Right atrium auricular region (tissue), 2 donors: ENCODE measurements around the gene TAP1. TPM values are rescaled to one million over a fixed set of nuclear protein-coding genes. Genes with fewer than 3 reads are reported as not detected.
"Not testable (repeated sequence)": the region's sequence is repeated elsewhere in the genome, so short reads cannot be mapped to it uniquely, and the experiment has no call there.

Experiments
- DNase-seq: peaks from one replicate; pipeline ENCODE4 v3.0.0-alpha.2; 2019; ENCODE audit warnings: low spot score
- H3K27ac ChIP-seq, 2 donors: fragments of 200-600 bp; sonication (generic); 1 replicate in 1 of 2; 2 replicates in 1 of 2; pipeline ENCODE4 v1.5.1; 2016 to 2019
- H3K27me3 ChIP-seq, 2 donors: fragments of 200-600 bp; sonication (generic); one replicate each; pipeline versions ENCODE4 v1.5.1 to v1.6.0; 2017 to 2019
- H3K36me3 ChIP-seq: fragments of 200-600 bp; sonication (generic); one replicate; pipeline ENCODE4 v1.5.1; 2016
- H3K4me1 ChIP-seq, 2 donors: fragments of 200-600 bp; sonication (generic); one replicate each; pipeline versions ENCODE4 v1.5.1 to v1.6.0; 2017 to 2019
- H3K4me3 ChIP-seq, 2 donors: fragments of 200-600 bp; sonication (generic); 1 replicate in 1 of 2; 2 replicates in 1 of 2; pipeline ENCODE4 v1.5.1; 2017 to 2019; ENCODE audit warnings: mild to moderate bottlenecking in 1 of 2, moderate library complexity in 1 of 2
- H3K9me3 ChIP-seq, 2 donors: fragments of 200-600 bp; sonication (generic); one replicate each; pipeline ENCODE4 v1.5.1; 2019
- total RNA-seq, 2 donors: library from RNA; depleted of rRNA; stranded (reverse); fragments of >200 nt; gene quantifications; one replicate each; pipeline ENCODE4 v1.1.0, GENCODE V29; 2016
- TF ChIP-seq, protein P1 (sequence below), 2 donors: fragments of 200-600 bp; sonication (generic); IDR thresholded peaks; one replicate each; pipeline ENCODE4 v1.5.1; 2019; ENCODE audit warnings: antibody characterized with exemption in 2 of 2

The TAP1 gene
- total RNA-seq, 2 donors from 2014 or later: 11.9 to 26.5 TPM

- H3K4me3 ChIP-seq: no peak overlapping the region
- no peak overlapping the region for H3K27ac ChIP-seq
- TF ChIP-seq, protein P1, sequence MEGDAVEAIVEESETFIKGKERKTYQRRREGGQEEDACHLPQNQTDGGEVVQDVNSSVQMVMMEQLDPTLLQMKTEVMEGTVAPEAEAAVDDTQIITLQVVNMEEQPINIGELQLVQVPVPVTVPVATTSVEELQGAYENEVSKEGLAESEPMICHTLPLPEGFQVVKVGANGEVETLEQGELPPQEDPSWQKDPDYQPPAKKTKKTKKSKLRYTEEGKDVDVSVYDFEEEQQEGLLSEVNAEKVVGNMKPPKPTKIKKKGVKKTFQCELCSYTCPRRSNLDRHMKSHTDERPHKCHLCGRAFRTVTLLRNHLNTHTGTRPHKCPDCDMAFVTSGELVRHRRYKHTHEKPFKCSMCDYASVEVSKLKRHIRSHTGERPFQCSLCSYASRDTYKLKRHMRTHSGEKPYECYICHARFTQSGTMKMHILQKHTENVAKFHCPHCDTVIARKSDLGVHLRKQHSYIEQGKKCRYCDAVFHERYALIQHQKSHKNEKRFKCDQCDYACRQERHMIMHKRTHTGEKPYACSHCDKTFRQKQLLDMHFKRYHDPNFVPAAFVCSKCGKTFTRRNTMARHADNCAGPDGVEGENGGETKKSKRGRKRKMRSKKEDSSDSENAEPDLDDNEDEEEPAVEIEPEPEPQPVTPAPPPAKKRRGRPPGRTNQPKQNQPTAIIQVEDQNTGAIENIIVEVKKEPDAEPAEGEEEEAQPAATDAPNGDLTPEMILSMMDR (IDR thresholded peaks at IDR 0.05): no peak
- peaks cover 0 to 12% of the 10 kb centered on the region in 2 donors for H3K4me1 ChIP-seq
- H3K27me3 ChIP-seq: no peaks in the 10 kb centered on the region
- DNase-seq: peak; percentile 81
- H3K36me3 ChIP-seq: no peaks in the 10 kb centered on the region
- no peaks in the 10 kb centered on the region for H3K9me3 ChIP-seq
Observed at GRCh38 chr6:32883789-32884188, 30.3 kb upstream of the TAP1 start.

DNA sequence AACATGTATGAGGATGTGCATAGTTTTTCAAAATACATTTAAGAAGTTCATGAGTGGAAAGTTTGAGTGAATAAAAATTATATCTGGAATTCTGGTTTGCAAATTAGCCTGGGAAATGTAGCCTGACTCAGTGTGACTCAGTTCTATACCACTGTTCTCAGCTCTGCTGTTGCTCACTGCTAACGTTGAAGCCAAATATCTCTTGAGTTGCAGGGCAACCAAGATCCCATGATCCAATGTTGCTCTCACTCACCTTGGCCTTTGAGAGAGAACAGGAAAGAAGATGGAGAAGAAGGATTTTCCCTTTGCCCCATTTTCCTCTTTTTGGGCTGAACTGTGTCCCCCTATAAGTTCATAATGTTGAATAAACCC, 29.4 kb upstream of the TAP1 start:
- Histone ChIP-seq H3K9me3 (no peaks in the 10 kb centered on the region), H3K4me1 (peaks cover 0 to 12% of the 10 kb centered on the region in 2 donors), H3K4me3 (no peak overlapping the region), H3K27me3 (no peaks in the 10 kb centered on the region), H3K27ac (no peak overlapping the region), H3K36me3 (no peaks in the 10 kb centered on the region)
- TF ChIP-seq, protein P1 (IDR thresholded peaks at IDR 0.05): no peak
- no peak for DNase-seq

GRCh38 chr6:32880962-32881361, 27.5 kb upstream of the TAP1 start:
- not testable (repeated sequence) for H3K4me3 ChIP-seq, DNase-seq, H3K27me3 ChIP-seq, H3K27ac ChIP-seq, H3K36me3 ChIP-seq, H3K4me1 ChIP-seq, H3K9me3 ChIP-seq

DNA sequence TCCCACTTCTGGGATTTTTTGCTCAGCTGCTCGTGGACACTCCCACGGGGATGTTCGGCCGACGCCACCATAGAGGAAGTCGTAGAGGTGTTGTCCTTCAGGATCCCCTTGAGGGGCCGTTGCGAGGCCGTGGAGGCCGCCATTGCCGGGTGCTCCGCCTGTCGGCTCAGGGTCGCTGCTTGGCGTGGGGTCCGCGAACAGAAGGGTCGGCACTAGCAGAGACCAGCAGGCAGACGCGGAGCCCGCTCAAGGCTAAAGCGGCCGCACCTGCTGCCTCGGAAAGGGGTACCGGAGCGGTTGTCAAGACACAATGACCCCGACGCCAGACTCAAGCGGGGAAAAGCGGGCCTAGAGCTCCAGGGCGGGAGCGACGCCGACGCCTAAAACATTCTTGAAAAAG, 26.2 kb upstream of the TAP1 start:
- Histone ChIP-seq H3K4me1 (no peaks in the 10 kb centered on the region), H3K27ac (no peak overlapping the region), H3K9me3 (no peaks in the 10 kb centered on the region), H3K27me3 (no peaks in the 10 kb centered on the region), H3K36me3 (no peaks in the 10 kb centered on the region), H3K4me3 (no peak overlapping the region)
- DNase-seq: no peak
- TF ChIP-seq, protein P1 (IDR thresholded peaks at IDR 0.05): no peak

GRCh38 chr6:32876603-32877002, 23.1 kb upstream of the TAP1 start:
- no peak for DNase-seq
- H3K27me3 ChIP-seq: no peaks in the 10 kb centered on the region
- H3K9me3 ChIP-seq: peaks cover 0 to 8% of the 10 kb centered on the region in 2 donors
- H3K27ac ChIP-seq: no peak overlapping the region
- H3K36me3 ChIP-seq: no peaks in the 10 kb centered on the region
- no peak overlapping the region for H3K4me3 ChIP-seq
- TF ChIP-seq, protein P1 (IDR thresholded peaks at IDR 0.05): no peak
- no peaks in the 10 kb centered on the region for H3K4me1 ChIP-seq

GRCh38 chr6:32873947-32874346, 20.4 kb upstream of the TAP1 start:
- DNase-seq, H3K36me3 ChIP-seq, H3K9me3 ChIP-seq, H3K4me3 ChIP-seq, H3K27ac ChIP-seq, H3K27me3 ChIP-seq, H3K4me1 ChIP-seq: not testable (repeated sequence)

- TF ChIP-seq, protein P1 (IDR thresholded peaks at IDR 0.05): peak; percentile 87 to 93
- Histone ChIP-seq H3K27me3 (no peaks in the 10 kb centered on the region), H3K9me3 (peaks cover 0 to 8% of the 10 kb centered on the region in 2 donors), H3K4me3 (no peak overlapping the region), H3K36me3 (no peaks in the 10 kb centered on the region), H3K4me1 (no peaks in the 10 kb centered on the region), H3K27ac (no peak overlapping the region)
- peak; percentile 81 for DNase-seq
Observed at GRCh38 chr6:32868257-32868788, 14.8 kb upstream of the TAP1 start.
